Mononuclear cell (primary cell): Measurements from ENCODE around the gene DUSP11. TPM values are rescaled to one million over a fixed set of nuclear protein-coding genes. Genes with fewer than 3 reads are reported as not detected.

Experiments used
- H3K27me3 ChIP-seq: 2 replicates; pipeline ENCODE4 v1.6.0; 2011; ENCODE audit warnings: low read length, control low read depth; ENCODE audit not compliant: insufficient read depth
- H3K4me1 ChIP-seq: 2 replicates; pipeline ENCODE4 v1.5.1; 2011; ENCODE audit warnings: mild to moderate bottlenecking, low read length, control low read depth; ENCODE audit not compliant: insufficient read depth
- H3K4me3 ChIP-seq: 2 replicates; pipeline ENCODE4 v1.5.1; 2011; ENCODE audit warnings: mild to moderate bottlenecking, low read length, moderate library complexity
- H3K9me3 ChIP-seq: 2 replicates; pipeline ENCODE4 v1.5.1; 2011; ENCODE audit warnings: low read depth, mild to moderate bottlenecking, control low read depth, low read length
- total RNA-seq: library from RNA; depleted of rRNA; stranded (reverse); fragments of >200 nt; gene quantifications from one replicate; pipeline ENCODE4 v1.2.3, GENCODE V29; 2012

Gene DUSP11
- total RNA-seq, 1 donor: 84.5 TPM

- H3K9me3 ChIP-seq: no peaks in the 10 kb centered on the region
- no peaks in the 10 kb centered on the region for H3K27me3 ChIP-seq
- no peak overlapping the region for H3K4me3 ChIP-seq
- H3K4me1 ChIP-seq: peaks cover 8% of the 10 kb centered on the region
Observed at GRCh38 chr2:73716543-73717250, 63.2 kb downstream of the DUSP11 start.

- H3K27me3 ChIP-seq: no peaks in the 10 kb centered on the region
- H3K9me3 ChIP-seq: no peaks in the 10 kb centered on the region
- H3K4me1 ChIP-seq: peaks cover 8% of the 10 kb centered on the region
- H3K4me3 ChIP-seq: no peak overlapping the region
Observed at GRCh38 chr2:73714091-73714490, 65.8 kb downstream of the DUSP11 start.

Other genes starting within 250 kb of the DUSP11 start
- not detected for gene NAT8, start 137.7 kb downstream of the DUSP11 start, total RNA-seq
- 21.4 TPM for gene TPRKB, start 42.8 kb downstream of the DUSP11 start, total RNA-seq
- gene C2orf78, start 4.1 kb upstream of the DUSP11 start, total RNA-seq: not detected
- gene STAMBP, start 48.9 kb upstream of the DUSP11 start, total RNA-seq: 8.8 TPM
- gene ACTG2, start 112.9 kb upstream of the DUSP11 start, total RNA-seq: 0.10 TPM
- gene DGUOK, start 146.8 kb upstream of the DUSP11 start, total RNA-seq: 33.6 TPM
- 21.0 TPM for gene TET3, start 204.8 kb upstream of the DUSP11 start, total RNA-seq